ENCODE data around the gene MAPK12. TPM values are rescaled to one million over a fixed set of nuclear protein-coding genes. Genes with fewer than 3 reads are reported as not detected.

The MAPK12 gene
- total RNA-seq, 2 donors from 2014 or later: 2.0 to 2.6 TPM

DNA sequence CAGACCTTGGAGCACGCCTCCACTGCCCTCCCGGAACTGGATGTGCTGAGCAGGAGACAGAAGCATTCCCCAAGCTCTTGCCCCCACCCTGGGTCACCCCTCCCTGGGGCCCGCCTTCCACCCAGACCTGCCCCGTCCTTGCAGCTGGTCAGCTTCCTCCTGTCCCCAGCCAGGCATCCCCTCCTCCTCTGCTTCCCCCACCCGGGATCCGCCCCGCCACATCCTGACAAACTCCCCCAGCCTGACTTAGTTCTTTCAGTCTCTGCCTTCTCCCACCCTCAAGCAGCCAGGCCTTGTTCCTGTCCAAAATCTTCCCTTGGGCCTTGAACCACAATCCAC lies 47.1 kb upstream of the MAPK12 start:
- peak overlapping the region in 1 of 2 donors; percentile 63 for H3K9ac ChIP-seq (ENCODE audit: low read depth in 2 of 2, low read length in 2 of 2)
- H3K36me3 ChIP-seq: no peaks in the 10 kb centered on the region
- TF ChIP-seq, protein P1, sequence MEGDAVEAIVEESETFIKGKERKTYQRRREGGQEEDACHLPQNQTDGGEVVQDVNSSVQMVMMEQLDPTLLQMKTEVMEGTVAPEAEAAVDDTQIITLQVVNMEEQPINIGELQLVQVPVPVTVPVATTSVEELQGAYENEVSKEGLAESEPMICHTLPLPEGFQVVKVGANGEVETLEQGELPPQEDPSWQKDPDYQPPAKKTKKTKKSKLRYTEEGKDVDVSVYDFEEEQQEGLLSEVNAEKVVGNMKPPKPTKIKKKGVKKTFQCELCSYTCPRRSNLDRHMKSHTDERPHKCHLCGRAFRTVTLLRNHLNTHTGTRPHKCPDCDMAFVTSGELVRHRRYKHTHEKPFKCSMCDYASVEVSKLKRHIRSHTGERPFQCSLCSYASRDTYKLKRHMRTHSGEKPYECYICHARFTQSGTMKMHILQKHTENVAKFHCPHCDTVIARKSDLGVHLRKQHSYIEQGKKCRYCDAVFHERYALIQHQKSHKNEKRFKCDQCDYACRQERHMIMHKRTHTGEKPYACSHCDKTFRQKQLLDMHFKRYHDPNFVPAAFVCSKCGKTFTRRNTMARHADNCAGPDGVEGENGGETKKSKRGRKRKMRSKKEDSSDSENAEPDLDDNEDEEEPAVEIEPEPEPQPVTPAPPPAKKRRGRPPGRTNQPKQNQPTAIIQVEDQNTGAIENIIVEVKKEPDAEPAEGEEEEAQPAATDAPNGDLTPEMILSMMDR (IDR thresholded peaks at IDR 0.05): no peak
- peak; percentile 72 for DNase-seq
- peak overlapping the region; percentile 64 for H3K27ac ChIP-seq
- intact Hi-C loops (cut with DNase I): no loop called here
- no peaks in the 10 kb centered on the region for H3K27me3 ChIP-seq
- no peaks in the 10 kb centered on the region for H3K9me3 ChIP-seq
- peaks cover 21% of the 10 kb centered on the region for H3K4me1 ChIP-seq
- H3K4me3 ChIP-seq: no peak overlapping the region

DNA sequence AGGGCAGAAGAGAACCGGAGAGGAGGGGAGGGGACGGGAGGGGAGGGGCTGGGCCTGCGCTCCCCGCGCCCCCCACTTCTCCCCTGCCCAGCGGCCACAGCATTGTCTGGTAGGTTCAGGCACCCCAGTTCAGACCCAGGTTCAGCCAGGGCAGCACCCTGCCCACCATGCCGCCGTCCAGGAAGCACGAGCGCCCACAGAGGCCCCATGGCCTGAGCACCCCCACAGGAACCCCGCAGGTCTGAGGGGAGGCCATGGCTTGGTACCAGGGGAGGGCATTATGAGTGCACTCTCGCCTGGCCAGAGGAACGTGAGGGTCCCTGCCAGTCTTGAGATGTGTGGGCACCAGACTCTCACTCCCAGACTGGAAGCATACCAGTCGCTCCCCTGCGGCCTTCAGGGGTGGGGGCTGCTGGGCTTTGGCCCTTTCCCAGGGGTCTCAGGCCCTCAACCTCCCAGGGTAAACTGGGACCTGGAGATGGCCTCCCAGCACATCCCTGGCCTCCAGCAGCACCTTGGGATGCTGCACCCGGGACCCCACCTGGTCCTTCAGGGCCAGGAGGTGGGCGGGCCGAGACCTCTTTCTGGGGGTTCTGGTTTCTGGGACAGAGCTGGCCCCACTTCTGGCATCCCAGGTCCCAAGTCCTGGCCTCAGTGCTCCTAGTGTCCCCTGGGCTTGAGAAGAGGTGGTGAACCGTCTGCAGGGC lies 46.6 kb upstream of the MAPK12 start:
- DNase-seq: peak; percentile 42
- Histone ChIP-seq H3K4me3 (no peak overlapping the region), H3K9ac (ENCODE audit: low read depth in 2 of 2, low read length in 2 of 2) (peak overlapping the region; percentile 53 to 63), H3K27ac (peak overlapping the region; percentile 64), H3K27me3 (no peaks in the 10 kb centered on the region), H3K9me3 (no peaks in the 10 kb centered on the region), H3K4me1 (peaks cover 26% of the 10 kb centered on the region), H3K36me3 (no peaks in the 10 kb centered on the region)
- intact Hi-C loops (cut with DNase I): no loop called here
- TF ChIP-seq, protein P1 (IDR thresholded peaks at IDR 0.05): no peak

DNA sequence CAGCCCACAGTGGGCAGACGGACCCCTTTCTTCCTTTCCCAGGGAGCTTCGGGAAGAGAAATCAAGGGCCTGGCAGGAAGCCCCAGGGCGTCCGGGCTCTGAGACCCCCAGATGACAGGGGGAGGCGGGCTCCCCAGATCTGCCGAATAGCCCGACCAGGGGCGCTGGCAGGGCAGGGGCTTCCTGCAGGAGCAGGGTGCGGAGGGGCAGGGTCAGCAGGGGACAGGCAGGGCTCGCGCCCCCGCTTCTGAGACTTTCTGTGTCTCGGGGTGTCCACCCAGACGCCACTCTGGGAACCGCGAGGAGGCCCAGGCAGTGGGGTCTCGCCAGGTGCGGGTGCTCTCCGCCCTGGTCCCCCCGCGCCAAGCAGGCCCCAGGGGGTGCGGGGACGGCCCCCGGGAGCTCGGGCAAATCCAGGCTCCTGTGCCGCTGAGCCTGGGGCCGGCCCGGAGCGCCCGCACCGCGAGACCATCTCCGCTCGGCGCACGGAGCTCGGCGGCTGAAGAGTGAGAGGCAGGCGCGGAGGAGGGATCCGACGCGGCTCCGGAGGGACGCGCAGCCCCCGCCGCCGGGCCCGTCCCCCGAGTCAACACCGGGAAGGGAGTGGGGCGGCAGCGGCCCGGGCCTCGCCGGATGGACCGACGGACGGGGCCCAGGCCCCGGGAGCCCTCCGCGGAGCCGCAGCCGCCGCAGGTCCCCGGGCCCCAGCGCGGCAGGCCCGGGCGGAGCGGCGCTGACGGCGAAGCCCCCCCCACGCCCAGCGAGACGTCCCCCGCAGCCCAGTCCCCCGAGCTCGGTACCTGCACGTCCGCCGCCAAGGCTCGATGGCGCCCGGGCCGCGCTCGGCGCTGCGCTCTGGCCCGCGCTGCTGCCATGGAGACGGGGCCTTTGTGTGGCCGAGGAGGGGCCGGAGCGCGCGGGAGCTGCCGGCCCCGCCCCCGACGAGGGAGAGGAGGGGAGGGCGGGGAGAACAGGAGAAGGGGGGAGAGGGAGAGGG lies 45.6 kb upstream of the MAPK12 start, which contains the start of gene PLXNB2:
Gene PLXNB2 (minus strand): TSS at position 894 of the 997 bp plus-strand sequence. CDS start 17,062 bp downstream, outside the sequence.
- Histone ChIP-seq H3K4me3 (peak within 1 kb of the TSS; percentile 91), H3K36me3 (no peaks in the 10 kb centered on the region), H3K9me3 (no peaks in the 10 kb centered on the region), H3K4me1 (peaks cover 36% of the 10 kb centered on the region), H3K27ac (peak within 1 kb of the TSS; percentile 93), H3K27me3 (no peaks in the 10 kb centered on the region), H3K9ac (ENCODE audit: low read depth in 2 of 2, low read length in 2 of 2) (peak within 1 kb of the TSS; percentile 90 to 96)
- TF ChIP-seq, protein P1 (IDR thresholded peaks at IDR 0.05): no peak
- DNase-seq: peak; percentile 83
- intact Hi-C loops (cut with DNase I): no loop called here

DNA sequence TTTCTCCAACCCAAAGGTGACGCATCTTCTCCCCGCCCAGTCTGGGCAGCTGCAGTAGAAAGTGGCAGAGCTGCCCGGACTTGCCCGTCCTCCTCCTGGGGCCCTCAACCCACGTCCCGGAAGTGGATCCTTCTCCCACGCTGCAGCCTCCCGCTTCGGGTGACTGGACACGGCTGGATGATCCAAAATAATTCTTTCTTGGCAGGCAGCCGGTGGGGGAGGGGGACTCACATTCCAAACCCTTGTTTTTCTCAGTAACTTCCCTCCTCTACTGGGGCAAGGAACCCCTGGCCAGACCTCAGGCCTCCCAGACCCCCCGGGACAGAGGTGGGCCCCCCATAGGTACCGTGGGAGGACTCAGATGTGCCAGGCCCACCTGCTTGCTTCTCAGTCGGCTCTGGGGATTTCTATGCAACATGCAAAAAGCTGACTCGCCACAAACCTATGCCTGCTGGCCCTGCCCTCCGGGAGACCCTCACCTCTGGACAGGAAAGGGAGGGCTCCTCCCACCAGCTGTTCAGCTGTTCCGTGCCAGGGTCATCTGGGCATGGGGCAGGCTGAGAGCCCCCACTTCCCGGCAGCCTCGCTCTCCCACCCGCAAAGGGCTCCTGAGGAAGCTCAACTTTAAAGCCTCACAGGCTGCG lies 44.6 kb upstream of the MAPK12 start:
- intact Hi-C loops (cut with DNase I): no loop called here

More for the DNA sequence above, 44.6 kb upstream of the MAPK12 start:
- Histone ChIP-seq H3K36me3 (no peaks in the 10 kb centered on the region), H3K4me1 (peaks cover 46% of the 10 kb centered on the region), H3K4me3 (peak overlapping the region; percentile 91), H3K9ac (ENCODE audit: low read depth in 2 of 2, low read length in 2 of 2) (peak overlapping the region; percentile 90 to 96), H3K9me3 (no peaks in the 10 kb centered on the region), H3K27ac (peak overlapping the region; percentile 93), H3K27me3 (no peaks in the 10 kb centered on the region)
- DNase-seq: peak; percentile 91
- TF ChIP-seq, protein P1 (IDR thresholded peaks at IDR 0.05): no peak

Data from colonic mucosa (tissue), 4 donors.